T47D (cell line): ENCODE measurements around the gene RNPEPL1.
"Not testable (repeated sequence)": the region's sequence is repeated elsewhere in the genome, so short reads cannot be mapped to it uniquely, and the experiment has no call there.

Source experiments
- DNase-seq, 2 experiments: peaks; one replicate each; pipeline versions ENCODE4 v3.0.0 to v3.0.0-alpha.2; 2011 to 2012; ENCODE audit warnings: low read depth in 1 of 2, low spot score in 1 of 2
- JUND ChIP-seq: IDR thresholded peaks from 2 replicates; pipeline ENCODE4 v1.6.1; 2012; ENCODE audit warnings: low read depth
- in situ Hi-C: cut with HindIII; loops from 2 replicates; pipeline ENCODE4 v1.10.0; 2016; ENCODE audit warnings: low sequenced_read_pairs, low pct_unique_long_range_greater_than_20kb

Gene RNPEPL1

GRCh38 chr2:240567872-240568677, at the start of gene RNPEPL1:
TSS of gene RNPEPL1 (plus strand) at chr2:240568484. CDS start at chr2:240568587, 103 bp downstream.
- DNase-seq = peak in 1 of 2 experiments; percentile 62
- in situ Hi-C loops = no loop called here
- no peak for TF ChIP-seq JUND

- no peak for TF ChIP-seq JUND
- in situ Hi-C loops = no loop called here
- no peak for DNase-seq
These were observed 49.3 kb upstream of the RNPEPL1 start for GRCh38 chr2:240518981-240519380.

GRCh38 chr2:240519396-240520129, 48.7 kb upstream of the RNPEPL1 start:
- in situ Hi-C loops = no loop called here
- no peak for DNase-seq
- TF ChIP-seq JUND = no peak

GRCh38 chr2:240520130-240520973, 47.9 kb upstream of the RNPEPL1 start:
- no peak for TF ChIP-seq JUND
- in situ Hi-C loops = no loop called here
- no peak for DNase-seq

- in situ Hi-C loops = no loop called here
- no peak for DNase-seq
- no peak for TF ChIP-seq JUND
These were observed 47.3 kb upstream of the RNPEPL1 start for GRCh38 chr2:240520974-240521350.

- DNase-seq, in situ Hi-C loops: not testable (repeated sequence)
These were observed 46.4 kb upstream of the RNPEPL1 start for GRCh38 chr2:240521885-240522284.

- DNase-seq = no peak
- no peak for TF ChIP-seq JUND
- in situ Hi-C loops = no loop called here
These were observed 45.9 kb upstream of the RNPEPL1 start for GRCh38 chr2:240522406-240522805.

- in situ Hi-C loops = no loop called here
- DNase-seq = no peak
- no peak for TF ChIP-seq JUND
These were observed 44.6 kb upstream of the RNPEPL1 start for GRCh38 chr2:240523451-240524281.

- TF ChIP-seq JUND = no peak
- in situ Hi-C loops = no loop called here
- no peak for DNase-seq
These were observed 43.1 kb upstream of the RNPEPL1 start for GRCh38 chr2:240524963-240525718.

GRCh38 chr2:240525802-240526201, 42.5 kb upstream of the RNPEPL1 start:
- TF ChIP-seq JUND = no peak
- DNase-seq = no peak
- in situ Hi-C loops = no loop called here

GRCh38 chr2:240526521-240526920, 41.8 kb upstream of the RNPEPL1 start:
- in situ Hi-C loops = no loop called here
- DNase-seq = no peak
- TF ChIP-seq JUND = no peak
